ENCODE results near the gene KCNJ2. TPM values are rescaled to one million over a fixed set of nuclear protein-coding genes. Genes with fewer than 3 reads are reported as not detected.

The KCNJ2 gene
- total RNA-seq, 4 donors from 2014 or later = 0.51 to 11.6 (median 5.0) TPM

DNA sequence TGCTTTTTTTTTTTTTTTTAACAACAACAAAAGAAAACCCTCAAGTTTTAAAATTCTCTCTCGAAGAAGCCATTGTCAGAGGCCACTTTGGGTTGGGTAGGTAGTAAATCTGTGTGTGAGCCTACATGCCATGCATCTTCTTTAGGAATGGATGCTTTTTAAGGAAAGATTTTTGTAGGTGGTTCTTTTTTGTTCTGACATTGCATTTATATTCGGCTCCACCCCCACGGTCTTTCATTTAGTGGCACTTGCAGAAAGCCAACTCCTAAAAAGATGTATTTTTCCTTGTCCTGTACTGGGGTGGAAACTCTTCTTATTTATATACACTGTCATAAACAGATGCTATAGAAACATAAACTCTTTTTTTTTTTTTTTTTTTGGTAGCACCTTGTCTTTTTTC is 35.1 kb downstream of the KCNJ2 start:
- Histone ChIP-seq H3K36me3 (no peaks in the 10 kb centered on the region), H3K4me1 (no peaks in the 10 kb centered on the region), H3K4me3 (no peak overlapping the region), H3K27ac (no peak overlapping the region), H3K27me3 (no peaks in the 10 kb centered on the region), H3K9me3 (no peaks in the 10 kb centered on the region)
- intact Hi-C loops (cut with DNase I; ENCODE audit: low total_unique reads) = no loop called here
- DNase-seq = no peak
- TF ChIP-seq POLR2A (IDR thresholded peaks at IDR 0.05) (no peak), CTCF (IDR thresholded peaks at IDR 0.05) (no peak)

GRCh38 chr17:70205401-70205800 is 36.1 kb downstream of the KCNJ2 start:
- DNase-seq = no peak
- Histone ChIP-seq H3K36me3 (no peaks in the 10 kb centered on the region), H3K4me1 (no peaks in the 10 kb centered on the region), H3K27ac (no peak overlapping the region), H3K4me3 (no peak overlapping the region), H3K9me3 (no peaks in the 10 kb centered on the region), H3K27me3 (no peaks in the 10 kb centered on the region)
- TF ChIP-seq POLR2A (IDR thresholded peaks at IDR 0.05) = no peak
- intact Hi-C loops (cut with DNase I; ENCODE audit: low total_unique reads) = no loop called here

DNA sequence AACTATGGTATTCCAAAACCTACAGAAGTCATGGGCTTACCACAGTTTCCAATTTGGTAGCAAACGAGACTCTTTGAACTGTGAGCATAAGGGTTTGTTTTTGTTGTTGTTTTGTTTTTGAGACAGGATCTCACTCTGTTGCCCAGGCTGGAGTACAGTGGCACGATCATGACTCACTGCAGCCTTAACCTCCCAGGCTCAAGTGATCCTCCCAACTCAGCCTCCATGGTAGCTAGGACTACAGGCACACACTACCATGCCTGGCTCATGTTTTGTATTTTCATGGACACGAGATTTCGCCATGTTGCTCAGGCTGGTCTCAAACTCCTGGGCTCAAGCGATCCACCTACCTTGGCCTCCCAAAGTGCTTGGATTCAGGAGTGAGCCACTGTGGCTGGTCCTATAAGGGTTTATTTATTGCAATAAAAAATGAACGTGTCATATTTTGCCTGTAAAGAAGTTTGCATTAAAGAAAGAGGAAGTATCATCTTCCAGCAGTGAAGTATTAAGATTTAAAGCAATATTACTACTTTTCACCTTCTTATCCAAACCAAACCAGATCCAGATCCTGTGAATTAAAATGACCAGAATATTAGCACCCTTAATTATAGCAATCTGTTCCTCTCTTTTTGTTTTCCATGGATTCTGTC is 37.2 kb downstream of the KCNJ2 start:
- Histone ChIP-seq H3K9me3 (no peaks in the 10 kb centered on the region), H3K4me1 (no peaks in the 10 kb centered on the region), H3K36me3 (no peaks in the 10 kb centered on the region), H3K27ac (no peak overlapping the region), H3K27me3 (no peaks in the 10 kb centered on the region), H3K4me3 (no peak overlapping the region)
- TF ChIP-seq POLR2A (IDR thresholded peaks at IDR 0.05) (no peak), CTCF (IDR thresholded peaks at IDR 0.05) (no peak)
- intact Hi-C loops (cut with DNase I; ENCODE audit: low total_unique reads) = no loop called here
- DNase-seq = no peak

GRCh38 chr17:70207184-70207583 is 37.9 kb downstream of the KCNJ2 start:
- TF ChIP-seq CTCF (IDR thresholded peaks at IDR 0.05) (no peak), POLR2A (IDR thresholded peaks at IDR 0.05) (no peak)
- H3K27ac ChIP-seq = no peak overlapping the region
- H3K36me3 ChIP-seq = no peaks in the 10 kb centered on the region
- H3K27me3 ChIP-seq = no peaks in the 10 kb centered on the region
- intact Hi-C loops (cut with DNase I; ENCODE audit: low total_unique reads) = no loop called here
- DNase-seq = no peak
- no peaks in the 10 kb centered on the region for H3K4me1 ChIP-seq
- no peaks in the 10 kb centered on the region for H3K9me3 ChIP-seq
- H3K4me3 ChIP-seq = no peak overlapping the region

- H3K4me3 ChIP-seq = no peak overlapping the region
- no peaks in the 10 kb centered on the region for H3K27me3 ChIP-seq
- H3K27ac ChIP-seq = no peak overlapping the region
- no peaks in the 10 kb centered on the region for H3K9me3 ChIP-seq
- H3K4me1 ChIP-seq = no peaks in the 10 kb centered on the region
- no peaks in the 10 kb centered on the region for H3K36me3 ChIP-seq
- DNase-seq = no peak
- intact Hi-C loops (cut with DNase I; ENCODE audit: low total_unique reads) = no loop called here
- no peak for TF ChIP-seq CTCF (IDR thresholded peaks at IDR 0.05)
- no peak for TF ChIP-seq POLR2A (IDR thresholded peaks at IDR 0.05)
Observed at GRCh38 chr17:70208080-70208794, 38.9 kb downstream of the KCNJ2 start.
